SK-N-SH (cell line): ENCODE results near the gene DENND1A. TPM values are rescaled to one million over a fixed set of nuclear protein-coding genes. Genes with fewer than 3 reads are reported as not detected.

ENCODE experiments used
- CTCF ChIA-PET: fragments of 300-600, 350-600 bp; formaldehyde crosslinking; extraction: SDS; loops from one replicate; lab custom pipeline; 2021; lab: Yijun Ruan, JAX
- POLR2A ChIA-PET: fragments of 350-600 bp; sonication (Branson Sonifier 250); formaldehyde crosslinking; extraction: SDS; loops from one replicate; lab custom pipeline; 2020; ENCODE audit warnings: antibody characterized with exemption, inconsistent platforms; lab: Yijun Ruan, JAX
- DNase-seq: peaks from one replicate; pipeline ENCODE4 v3.0.0; 2012
- H2AFZ ChIP-seq: fragments of 200-600 bp; sonication (generic); 2 replicates; pipeline ENCODE4 v1.8.1; 2016; ENCODE audit warnings: antibody characterized with exemption, mild to moderate bottlenecking, low read depth
- H3F3A ChIP-seq: fragments of 200-600 bp; sonication (generic); replicated peaks from 2 replicates; pipeline ENCODE3; 2016; ENCODE audit warnings: antibody characterized with exemption, mild to moderate bottlenecking; ENCODE audit not compliant: insufficient read depth
- H3K27ac ChIP-seq, 2 experiments: fragments of 200-500 bp in 1 of 2; fragments of 200-600 bp in 1 of 2; sonication (Bioruptor generic) in 1 of 2; sonication (generic), shearing (Covaris generic) in 1 of 2; 2 replicates each; pipeline versions ENCODE4 v1.5.1 to v1.6.1; 2014 to 2016; ENCODE audit warnings: low read depth in 2 of 2, inconsistent platforms in 1 of 2, low read length in 1 of 2, mild to moderate bottlenecking in 1 of 2, mixed read lengths in 1 of 2
- H3K27me3 ChIP-seq: fragments of 200-600 bp; sonication (generic), shearing (Covaris generic); 2 replicates; pipeline ENCODE4 v1.6.1; 2016; ENCODE audit warnings: mixed run types; ENCODE audit not compliant: insufficient read depth
- H3K36me3 ChIP-seq, 2 experiments: fragments of 200-500 bp in 1 of 2; fragments of 200-600 bp in 1 of 2; sonication (Bioruptor generic) in 1 of 2; sonication (generic) in 1 of 2; replicated peaks in 1 of 2; 2 replicates each; pipeline versions ENCODE3 to v1.5.1; 2014 to 2016; ENCODE audit warnings: low read length in 1 of 2, mild to moderate bottlenecking in 1 of 2; ENCODE audit not compliant: insufficient read depth in 2 of 2, control insufficient read depth in 1 of 2
- H3K4me1 ChIP-seq, 2 experiments: fragments of 200-500 bp in 1 of 2; fragments of 200-600 bp in 1 of 2; sonication (Bioruptor generic) in 1 of 2; sonication (generic), shearing (Covaris generic) in 1 of 2; 2 replicates each; pipeline versions ENCODE4 v1.5.1 to v1.6.1; 2014 to 2016; ENCODE audit warnings: low read depth in 1 of 2, low read length in 1 of 2, mixed run types in 1 of 2; ENCODE audit not compliant: insufficient read depth in 2 of 2, control insufficient read depth in 1 of 2
- H3K4me2 ChIP-seq: fragments of 200-600 bp; sonication (generic), shearing (Covaris generic); 2 replicates; pipeline ENCODE4 v1.6.1; 2017; ENCODE audit warnings: mixed run types
- H3K4me3 ChIP-seq, 2 experiments: fragments of 200-500 bp in 1 of 2; fragments of 200-600 bp in 1 of 2; sonication (Bioruptor generic) in 1 of 2; sonication (generic), shearing (Covaris generic) in 1 of 2; 2 replicates each; pipeline versions ENCODE4 v1.5.1 to v1.8.1; 2014 to 2016; ENCODE audit warnings: low read depth in 2 of 2, inconsistent platforms in 1 of 2, low read length in 1 of 2, mild to moderate bottlenecking in 1 of 2, mixed read lengths in 1 of 2, moderate library complexity in 1 of 2
- H3K79me2 ChIP-seq: fragments of 200-600 bp; sonication (generic); 2 replicates; pipeline ENCODE4 v1.8.1; 2017; ENCODE audit warnings: mild to moderate bottlenecking; ENCODE audit not compliant: insufficient read depth
- H3K9ac ChIP-seq: fragments of 200-600 bp; sonication (generic); 2 replicates; pipeline ENCODE4 v1.6.1; 2017; ENCODE audit warnings: mixed run types
- H3K9me2 ChIP-seq: fragments of 200-600 bp; sonication (generic); 2 replicates; pipeline ENCODE4 v1.6.1; 2017; ENCODE audit warnings: mixed run types
- H3K9me3 ChIP-seq: fragments of 200-600 bp; sonication (generic); 2 replicates; pipeline ENCODE4 v1.6.1; 2017; ENCODE audit warnings: mixed run types, mild to moderate bottlenecking, moderate library complexity
- H4K20me1 ChIP-seq: fragments of 200-600 bp; sonication (generic); 2 replicates; pipeline ENCODE4 v1.6.1; 2017; ENCODE audit warnings: mild to moderate bottlenecking, mixed run types; ENCODE audit not compliant: insufficient read depth
- CTCF ChIP-seq: fragments of 200-600 bp; sonication (generic); IDR thresholded peaks from 2 replicates; pipeline ENCODE4 v1.6.1; 2017; ENCODE audit warnings: antibody characterized with exemption, mild to moderate bottlenecking, moderate library complexity
- ELF1 ChIP-seq: IDR thresholded peaks from 2 replicates; pipeline ENCODE4 v1.4.0; 2012
- EZH2phosphoT487 ChIP-seq: fragments of 200-600 bp; sonication (generic); IDR thresholded peaks from 2 replicates; pipeline ENCODE4 v1.6.1; 2017; ENCODE audit warnings: low read depth, mixed run types, mild to moderate bottlenecking, antibody characterized with exemption, moderate library complexity, borderline replicate concordance
- FOXJ3 ChIP-seq: sonication (generic); formaldehyde crosslinking; IDR thresholded peaks from 2 replicates; pipeline ENCODE4 v1.5.1; 2020; ENCODE audit warnings: mild to moderate bottlenecking, missing genetic modification reagents
- GATA2 ChIP-seq: sonication (generic); formaldehyde crosslinking; IDR thresholded peaks from 2 replicates; pipeline ENCODE4 v1.5.0; 2020; ENCODE audit warnings: mild to moderate bottlenecking, missing genetic modification reagents
- MAX ChIP-seq: IDR thresholded peaks from 2 replicates; pipeline ENCODE4 v1.4.0; 2012; ENCODE audit warnings: low read depth
- NFIC ChIP-seq: IDR thresholded peaks from 2 replicates; pipeline ENCODE4 v1.4.0; 2012; ENCODE audit warnings: borderline replicate concordance
- POLR2AphosphoS5 ChIP-seq: IDR thresholded peaks from 2 replicates; pipeline ENCODE4 v1.6.1; 2012; ENCODE audit warnings: low read depth, low read length
- RAD21 ChIP-seq: IDR thresholded peaks from 2 replicates; pipeline ENCODE4 v1.6.1; 2012; ENCODE audit warnings: mild to moderate bottlenecking, low read length
- SMC3 ChIP-seq: IDR thresholded peaks from 2 replicates; pipeline ENCODE4 v1.6.1; 2012; ENCODE audit warnings: low read depth, low read length, improper control_type of control experiment
- TCF12 ChIP-seq: IDR thresholded peaks from 2 replicates; pipeline ENCODE4 v1.4.0; 2012
- TEAD4 ChIP-seq: IDR thresholded peaks from 2 replicates; pipeline ENCODE4 v1.4.0; 2012; ENCODE audit warnings: mild to moderate bottlenecking, borderline replicate concordance; ENCODE audit not compliant: insufficient read depth
- WGBS: methylation state at CpG from one replicate; pipeline ENCODE4 v1.1.6; 2017; ENCODE audit warnings: low lambda C conversion rate; 5-methylcytosine and 5-hydroxymethylcytosine counted together
- polyA plus RNA-seq, 3 experiments: library from polyadenylated mRNA; depleted of rRNA; stranded (reverse); fragments of >200 nt; gene quantifications; 2 replicates each; pipeline ENCODE4 v1.2.3, GENCODE V29; 2012

Gene DENND1A
- polyA plus RNA-seq, 1 of the 3 experiments (the other 2 are of a cell fraction) = 25.4 TPM

- H3K27ac ChIP-seq = no peak overlapping the region
- CTCF ChIA-PET = interaction anchor here (0.6 to 10.4 kb wide), 32 partner anchors 10 to 741 kb away, joined by 3 to 331 read pairs (median 3); partner anchors contain the start of gene PDCL
- H3K27me3 ChIP-seq = peaks cover 6% of the 10 kb centered on the region
- H3K36me3 ChIP-seq = no peaks in the 10 kb centered on the region
- H3K9ac ChIP-seq = no peak overlapping the region
- peaks cover 0 to 6% of the 10 kb centered on the region in 2 experiments; a peak in 1 of 4 replicates for H3K4me1 ChIP-seq
- H3F3A ChIP-seq = no peaks in the 10 kb centered on the region
- POLR2A ChIA-PET = no interaction called here
- peak overlapping the region; percentile 52; the same call in 1 of the 2 replicates for H3K4me2 ChIP-seq
- no peaks in the 10 kb centered on the region for H3K9me2 ChIP-seq
- no peaks in the 10 kb centered on the region for H3K79me2 ChIP-seq
- peak; percentile 88 for TF ChIP-seq CTCF
- peak; percentile 82 for TF ChIP-seq RAD21
- peak; percentile 90 for TF ChIP-seq SMC3
- no peak for TF ChIP-seq GATA2
- no peak for TF ChIP-seq ELF1
- no peak for TF ChIP-seq NFIC
- 16% methylated on average over 17 of the region's 20 CpGs for WGBS
- DNase-seq = peak; percentile 95
- H2AFZ ChIP-seq = no peak overlapping the region
- H3K9me3 ChIP-seq = no peaks in the 10 kb centered on the region
- H3K4me3 ChIP-seq = no peak overlapping the region; a peak in 2 of 4 replicates
- H4K20me1 ChIP-seq = 0 out of 2 replicates have a peak, but pooled peaks cover 4% of the 10 kb centered on the region
These were observed 575.8 kb downstream of the DENND1A start for GRCh38 chr9:123353984-123354591.

DNA sequence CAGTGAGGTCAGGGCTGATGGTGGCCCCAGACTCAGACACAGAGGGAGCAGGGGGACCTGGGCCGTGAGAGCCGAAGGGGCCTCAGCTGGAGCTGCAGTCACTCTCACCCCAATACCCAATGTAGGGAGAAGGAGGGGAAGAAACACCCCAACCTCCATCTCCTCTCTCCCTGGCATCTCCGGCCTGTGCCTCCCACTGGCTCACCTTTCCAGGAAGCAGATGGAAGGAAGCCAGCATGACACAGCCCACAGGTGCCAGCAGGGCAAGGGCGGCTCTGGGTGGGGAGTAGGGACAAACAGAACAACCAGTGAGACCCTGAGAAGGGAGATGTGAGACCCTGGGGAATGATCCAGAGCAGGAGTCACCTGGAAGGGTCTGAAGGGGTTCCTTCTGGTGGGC lies 576.9 kb downstream of the DENND1A start:
- Histone ChIP-seq H3K4me3 (no peak overlapping the region), H3K9me2 (no peaks in the 10 kb centered on the region), H3K9me3 (no peaks in the 10 kb centered on the region), H2AFZ (no peak overlapping the region), H3K9ac (no peak overlapping the region), H3F3A (peaks cover 3% of the 10 kb centered on the region), H3K36me3 (no peaks in the 10 kb centered on the region), H3K79me2 (no peaks in the 10 kb centered on the region), H3K4me1 (peaks cover 6% of the 10 kb centered on the region in 2 experiments; a peak in 2 of 4 replicates), H3K27me3 (peaks cover 6% of the 10 kb centered on the region), H3K4me2 (no peak overlapping the region), H3K27ac (no peak overlapping the region), H4K20me1 (0 out of 2 replicates have a peak, but pooled peaks cover 4% of the 10 kb centered on the region)
- no peak for TF ChIP-seq EZH2phosphoT487
- TF ChIP-seq TEAD4 = no peak
- no peak for TF ChIP-seq MAX
- TF ChIP-seq POLR2AphosphoS5 = no peak
- TF ChIP-seq FOXJ3 (CRISPR knock-in tag) = no peak
- no peak for TF ChIP-seq TCF12
- 78% methylated on average over 4 of the region's 4 CpGs for whole genome bisulfite sequencing
- CTCF ChIA-PET = interaction anchor here (0.6 to 10.4 kb wide), 17 partner anchors 9 to 810 kb away, joined by 3 to 331 read pairs (median 3); no protein-coding TSS in a partner anchor
- POLR2A ChIA-PET = no interaction called here
- no peak for DNase-seq
